ENCODE data around the gene PTCD1. TPM values are rescaled to one million over a fixed set of nuclear protein-coding genes. Genes with fewer than 3 reads are reported as not detected.

The PTCD1 gene
- total RNA-seq, 1 donor from 2014 or later, result 2.3 TPM

DNA sequence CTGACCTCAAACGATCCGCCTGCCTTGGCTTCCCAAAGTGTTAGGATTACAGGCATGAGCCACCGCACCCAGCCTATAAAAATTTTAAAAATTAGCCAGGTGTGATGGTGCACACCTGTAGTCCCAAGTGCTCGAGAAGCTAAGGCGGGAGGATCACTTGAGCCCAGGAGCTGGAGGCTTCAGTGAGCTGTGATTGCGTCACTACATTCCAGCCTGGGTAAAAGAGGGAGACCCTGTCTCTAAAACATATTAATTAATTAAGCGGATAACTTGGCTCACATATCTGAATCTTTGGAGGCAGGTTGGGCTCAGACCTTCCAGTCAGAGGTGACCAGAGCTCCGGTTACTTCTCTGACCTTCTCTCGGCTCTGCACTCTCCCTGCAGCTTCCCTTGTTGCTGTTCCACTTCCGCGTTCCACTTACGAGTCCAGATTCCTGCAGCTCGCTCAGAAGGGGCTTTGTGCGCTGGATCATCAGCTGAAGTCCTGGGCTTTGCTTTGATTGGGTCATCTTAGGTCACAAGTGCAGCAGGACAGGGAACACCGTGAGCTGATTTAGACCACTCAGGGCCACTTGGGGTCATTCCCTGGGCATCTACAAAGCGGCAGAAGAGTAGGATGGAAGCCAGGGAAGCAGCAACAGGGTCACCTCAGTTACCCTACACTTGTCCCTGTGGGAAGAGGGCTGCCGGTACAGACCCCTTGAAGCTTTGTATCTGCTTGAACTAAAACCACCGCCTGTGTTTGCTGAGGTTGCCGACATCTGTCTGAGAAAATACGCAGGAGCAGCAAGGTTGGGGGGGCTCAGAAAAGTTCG lies 66.1 kb downstream of the PTCD1 start:
- no peak for DNase-seq (ENCODE audit: low spot score)
- no peak for ATAC-seq

DNA sequence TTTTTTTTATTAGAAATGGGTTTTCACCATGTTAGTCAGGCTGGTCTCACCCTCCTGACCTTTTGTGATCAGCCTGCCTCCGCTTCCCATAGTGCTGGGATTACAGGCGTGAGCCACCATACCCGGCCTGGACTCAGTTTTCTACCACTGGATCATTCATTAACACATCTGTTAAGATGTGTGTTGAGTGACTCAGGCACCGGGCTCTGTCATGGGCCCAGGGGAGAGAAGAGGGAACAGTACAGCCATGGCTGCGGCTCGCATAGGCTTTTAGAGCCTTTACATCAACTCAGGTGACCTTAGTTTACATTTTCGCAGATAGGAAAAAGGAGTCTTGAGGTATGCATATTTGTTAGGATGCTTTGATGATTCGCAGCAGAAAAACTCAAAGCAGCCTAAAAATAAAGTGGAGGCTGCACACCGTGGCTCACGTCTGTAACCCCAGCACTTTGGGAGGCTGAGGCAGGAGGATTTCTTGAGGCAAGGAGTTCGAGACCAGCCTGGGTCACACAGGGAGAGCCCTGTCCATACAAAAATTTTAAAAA lies 67.2 kb downstream of the PTCD1 start:
- DNase-seq (ENCODE audit: low spot score) (no peak), ATAC-seq (no peak)

DNA sequence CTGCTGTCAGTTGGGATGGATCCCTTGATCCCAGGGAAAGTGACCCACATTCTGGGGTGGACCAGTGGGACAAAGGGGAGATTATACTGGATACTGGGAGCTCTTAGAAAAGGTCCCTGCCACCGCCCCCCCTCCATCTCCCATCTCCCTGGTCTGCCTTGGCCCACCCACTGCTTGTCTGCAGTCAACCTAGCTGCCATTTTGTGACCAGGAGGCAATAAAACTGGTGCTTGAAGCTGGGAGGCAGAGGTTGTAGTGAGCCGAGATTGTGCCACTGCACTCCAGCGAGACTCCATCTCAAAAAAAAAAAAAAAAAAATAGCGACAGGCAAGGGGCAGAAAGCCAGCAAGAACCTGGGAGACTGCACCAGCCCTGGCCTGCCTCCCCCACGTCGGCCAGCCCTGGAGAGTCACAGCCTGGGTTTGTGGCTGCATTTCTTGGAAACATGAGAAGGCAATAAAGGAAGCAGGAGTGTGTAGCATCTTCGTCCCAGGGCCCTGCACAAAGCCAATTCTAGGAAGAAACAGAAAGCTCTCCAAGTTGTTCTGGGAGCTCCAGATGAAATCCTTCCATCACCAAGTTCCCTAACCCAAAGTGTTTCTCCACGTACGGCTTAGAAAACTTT lies 68.7 kb downstream of the PTCD1 start:
- DNase-seq (ENCODE audit: low spot score) (no peak), ATAC-seq (no peak)

DNA sequence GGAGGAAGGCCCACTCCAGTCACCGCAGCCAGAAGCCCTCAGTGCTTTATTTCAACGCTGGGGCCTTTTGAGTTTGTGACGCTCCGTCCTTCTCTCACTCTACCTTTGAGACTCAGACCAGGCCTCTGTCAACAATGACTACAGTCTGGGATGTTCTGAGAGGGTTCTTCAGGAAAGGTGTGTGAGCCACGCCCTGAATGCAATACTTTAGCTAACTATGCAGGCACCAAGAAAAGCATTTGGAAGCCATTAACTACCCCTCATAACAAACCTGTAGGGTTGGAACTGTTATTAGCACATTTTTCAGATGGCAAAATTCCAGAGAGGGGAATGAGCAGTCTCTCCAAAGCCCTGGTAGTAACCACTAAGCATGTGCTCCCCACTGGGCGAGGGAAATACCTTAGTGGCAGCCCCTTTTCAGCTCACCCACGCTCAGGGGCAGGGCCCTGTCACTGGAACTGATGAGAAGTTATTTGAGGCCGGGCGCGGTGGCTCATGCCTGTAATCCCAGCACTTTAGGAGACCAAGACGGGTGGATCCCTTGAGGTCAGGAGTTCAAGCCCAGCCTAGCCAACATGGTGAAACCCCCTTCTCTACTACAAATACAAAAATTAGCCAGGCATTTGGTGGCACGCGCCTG lies 69.7 kb downstream of the PTCD1 start:
- DNase-seq (ENCODE audit: low spot score), result no peak

More for the DNA sequence above, 69.7 kb downstream of the PTCD1 start:
- no peak for ATAC-seq

Other genes with a start within 250 kb of the PTCD1 start
- 0.40 TPM for gene KPNA7, start 230.7 kb downstream of the PTCD1 start, total RNA-seq
- gene MYH16, start 166.0 kb downstream of the PTCD1 start, total RNA-seq, result not detected
- gene ARPC1A, start 112.9 kb downstream of the PTCD1 start, total RNA-seq, result 64.2 TPM
- 37.4 TPM for gene ARPC1B, start 64.1 kb downstream of the PTCD1 start, total RNA-seq
- gene PDAP1, start 30.2 kb downstream of the PTCD1 start, total RNA-seq, result 32.7 TPM
- 25.8 TPM for gene BUD31, start 29.8 kb downstream of the PTCD1 start, total RNA-seq
- gene CPSF4, start 145 bp upstream of the PTCD1 start, total RNA-seq, result 14.4 TPM
- gene ATP5MF, start 27.4 kb upstream of the PTCD1 start, total RNA-seq, result 130 TPM
- gene ZNF789, start 34.1 kb upstream of the PTCD1 start, total RNA-seq, result 5.2 TPM
- gene ZNF394, start 61.5 kb upstream of the PTCD1 start, total RNA-seq, result 8.6 TPM
- 3.0 TPM for gene ZKSCAN5, start 65.9 kb upstream of the PTCD1 start, total RNA-seq
- 2.2 TPM for gene FAM200A, start 113.3 kb upstream of the PTCD1 start, total RNA-seq
- 24.0 TPM for gene ZNF655, start 119.8 kb upstream of the PTCD1 start, total RNA-seq
- gene TMEM225B, start 159.5 kb upstream of the PTCD1 start, total RNA-seq, result 0.18 TPM
- 5.5 TPM for gene ZSCAN25, start 178.1 kb upstream of the PTCD1 start, total RNA-seq
- 564 TPM for gene CYP3A5, start 241.2 kb upstream of the PTCD1 start, total RNA-seq

Measured in left lobe of liver (tissue), 2 donors.